ENCODE data around the gene ATP5ME. TPM values are rescaled to one million over a fixed set of nuclear protein-coding genes. Genes with fewer than 3 reads are reported as not detected.

ATP5ME gene
- total RNA-seq, 4 donors from 2014 or later, result 24.7 to 172 (median 91.5) TPM

- in situ Hi-C loops (cut with MboI; ENCODE audit: low sequenced_read_pairs in 4 of 4), result no loop called here
- no peak for TF ChIP-seq POLR2A (IDR thresholded peaks at IDR 0.05)
- TF ChIP-seq CTCF (IDR thresholded peaks at IDR 0.05 in 4 of 5, conservative IDR thresholded peaks at IDR 0.05 in 1 of 5), result no peak
- Histone ChIP-seq H3K36me3 (no peaks in the 10 kb centered on the region), H3K27me3 (peaks cover 0 to 6% (median 3%) of the 10 kb centered on the region in 3 donors), H3K9me3 (no peaks in the 10 kb centered on the region), H3K27ac (no peak overlapping the region), H3K4me3 (no peak overlapping the region), H3K4me1 (no peaks in the 10 kb centered on the region)
- DNase-seq (no peak), ATAC-seq (no peak)
- intact Hi-C loops (cut with DNase I; ENCODE audit: low total_unique reads), result no loop called here
Observed at GRCh38 chr4:623914-624566, 50.0 kb downstream of the ATP5ME start.

- intact Hi-C loops (cut with DNase I; ENCODE audit: low total_unique reads), result no loop called here
- Histone ChIP-seq H3K9me3 (no peaks in the 10 kb centered on the region), H3K27me3 (peaks cover 0 to 4% (median 3%) of the 10 kb centered on the region in 3 donors), H3K4me3 (no peak overlapping the region), H3K27ac (no peak overlapping the region), H3K36me3 (no peaks in the 10 kb centered on the region), H3K4me1 (no peaks in the 10 kb centered on the region)
- ATAC-seq (no peak), DNase-seq (no peak)
- TF ChIP-seq CTCF (IDR thresholded peaks at IDR 0.05 in 4 of 5, conservative IDR thresholded peaks at IDR 0.05 in 1 of 5), result no peak
- no peak for TF ChIP-seq POLR2A (IDR thresholded peaks at IDR 0.05)
- in situ Hi-C loops (cut with MboI; ENCODE audit: low sequenced_read_pairs in 4 of 4), result no loop called here
Observed at GRCh38 chr4:622996-623913, 50.8 kb downstream of the ATP5ME start.

Other genes starting within 250 kb of the ATP5ME start
- 10 to 100 TPM in 1 of 4 donors, 1 to 10 TPM in 3; 8.0 to 15.2 (median 9.1) TPM for gene ZNF721, start 175.1 kb downstream of the ATP5ME start, total RNA-seq
- 10 to 100 TPM in 2 of 4 donors, 1 to 10 TPM in 2; 6.4 to 20.6 (median 11.0) TPM for gene PIGG, start 175.1 kb downstream of the ATP5ME start, total RNA-seq
- gene TMEM271, start 98.0 kb downstream of the ATP5ME start, total RNA-seq, result not detected
- not detected for gene PDE6B, start 48.7 kb downstream of the ATP5ME start, total RNA-seq
- gene MYL5, start 266 bp upstream of the ATP5ME start, total RNA-seq, result 10 to 100 TPM in 1 of 4 donors, 1 to 10 TPM in 3; 1.3 to 20.3 (median 3.6) TPM
- gene SLC49A3, start 14.9 kb upstream of the ATP5ME start, total RNA-seq, result 1 to 10 TPM; 1.3 to 3.4 (median 2.2) TPM
- gene PCGF3, start 31.6 kb upstream of the ATP5ME start, total RNA-seq, result 10 to 100 TPM; 14.5 to 31.9 (median 21.6) TPM
- gene CPLX1, start 151.9 kb upstream of the ATP5ME start, total RNA-seq, result 1 to 10 TPM in 1 of 4 donors, under 1 TPM in 1, not detected in 2; 0.91 to 1.0 TPM

Measured in gastrocnemius medialis (tissue), 4 donors.